HCT116 (cell line): ENCODE data around the gene PCGF2. TPM values are rescaled to one million over a fixed set of nuclear protein-coding genes. Genes with fewer than 3 reads are reported as not detected.

Source experiments
- ATAC-seq: fragments of 200-7000 bp; cut with Tn5 transposase; 2 replicates; pipeline ENCODE4 v1.9.1; 2020; ENCODE audit warnings: mild to moderate bottlenecking, moderate library complexity
- BruUV-seq: library from RNA; stranded (reverse); fragments of 400-500 nt; replicated peaks from 2 replicates; lab custom pipeline; 2021; lab: Mats Ljungman, UMichigan
- CTCF ChIA-PET: fragments of 300-600 bp; sonication (Branson Sonifier 250); formaldehyde crosslinking; loops from one replicate; lab custom pipeline; 2021; ENCODE audit warnings: antibody characterized with exemption; lab: Charles Lee
- POLR2A ChIA-PET: fragments of 300-600, 350-600 bp; sonication (Branson Sonifier 250); formaldehyde crosslinking; loops from one replicate; lab custom pipeline; 2021; ENCODE audit warnings: antibody characterized with exemption; lab: Charles Lee
- RAD21 ChIA-PET, 2 experiments: fragments of 300-600 bp; sonication (Branson Sonifier 250); formaldehyde crosslinking; loops; one replicate each; lab custom pipeline; 2023; ENCODE audit warnings: low total read pairs in 2 of 2; ENCODE audit not compliant: uncharacterized antibody in 2 of 2, unreplicated experiment in 2 of 2, low non-redundant PET in 1 of 2; lab: Charles Lee
- DNase-seq: peaks from one replicate; pipeline ENCODE4 v3.0.0-alpha.2; 2010; ENCODE audit warnings: low read depth, low spot score
- H2AFZ ChIP-seq: fragments of 200-600 bp; shearing (Covaris generic), sonication (generic); 2 replicates; pipeline ENCODE4 v1.6.1; 2017; ENCODE audit warnings: low read depth, mixed run types, mixed read lengths, antibody characterized with exemption, low read length; ENCODE audit not compliant: poor library complexity, severe bottlenecking
- H3K27ac ChIP-seq: 2 replicates; pipeline ENCODE4 v1.5.1; 2012; ENCODE audit warnings: low read depth, low read length
- H3K27me3 ChIP-seq: fragments of 200-600 bp; sonication (generic); 2 replicates; pipeline ENCODE4 v1.6.1; 2016; ENCODE audit warnings: mixed run types, low read length, mixed read lengths; ENCODE audit not compliant: insufficient read depth
- H3K36me3 ChIP-seq, 2 experiments: fragments of 200-500 bp in 1 of 2; fragments of 200-600 bp in 1 of 2; sonication (Bioruptor generic) in 1 of 2; sonication (generic) in 1 of 2; 2 replicates each; pipeline versions ENCODE4 v1.5.1 to v1.6.1; 2014 to 2016; ENCODE audit warnings: low read length in 2 of 2, inconsistent platforms in 1 of 2, mixed read lengths in 1 of 2, mixed run types in 1 of 2; ENCODE audit not compliant: insufficient read depth in 2 of 2, control insufficient read depth in 1 of 2
- H3K4me1 ChIP-seq, 2 experiments: fragments of 200-600 bp in 1 of 2; sonication (generic) in 1 of 2; 2 replicates each; pipeline versions ENCODE4 v1.5.1 to v1.6.1; 2012 to 2017; ENCODE audit warnings: low read length in 2 of 2, inconsistent platforms in 1 of 2, mild to moderate bottlenecking in 1 of 2, mixed read lengths in 1 of 2, mixed run types in 1 of 2, moderate library complexity in 1 of 2; ENCODE audit not compliant: insufficient read depth in 2 of 2, control insufficient read depth in 1 of 2
- H3K4me2 ChIP-seq: fragments of 200-600 bp; sonication (generic); 2 replicates; pipeline ENCODE4 v1.6.1; 2017; ENCODE audit warnings: mixed run types, low read length, mixed read lengths
- H3K4me3 ChIP-seq, 2 experiments: fragments of 200-600 bp in 1 of 2; sonication (generic) in 1 of 2; replicated peaks in 1 of 2; 2 replicates each; pipeline ENCODE4 v1.5.1; 2011 to 2016; ENCODE audit warnings: low read length in 2 of 2, control low read depth in 1 of 2, low read depth in 1 of 2, mild to moderate bottlenecking in 1 of 2, mixed read lengths in 1 of 2, mixed run types in 1 of 2
- H3K79me2 ChIP-seq: fragments of 200-600 bp; sonication (generic); 2 replicates; pipeline ENCODE4 v1.6.1; 2017; ENCODE audit warnings: mild to moderate bottlenecking, mixed run types, low read length, moderate library complexity, mixed read lengths; ENCODE audit not compliant: insufficient read depth
- H3K9ac ChIP-seq: fragments of 200-600 bp; sonication (generic); 2 replicates; pipeline ENCODE4 v1.6.1; 2016; ENCODE audit warnings: low read length, mixed read lengths
- H3K9me2 ChIP-seq: fragments of 200-600 bp; sonication (generic), shearing (Covaris generic); 2 replicates; pipeline ENCODE4 v1.6.1; 2017; ENCODE audit warnings: mixed run types, mild to moderate bottlenecking, moderate library complexity; ENCODE audit not compliant: insufficient read depth
- H3K9me3 ChIP-seq, 2 experiments: fragments of 200-500 bp in 1 of 2; fragments of 200-600 bp in 1 of 2; sonication (Bioruptor generic) in 1 of 2; sonication (generic) in 1 of 2; 2 replicates each; pipeline ENCODE4 v1.6.1; 2014 to 2017; ENCODE audit warnings: low read length in 2 of 2, mixed read lengths in 2 of 2, inconsistent platforms in 1 of 2, low read depth in 1 of 2, mild to moderate bottlenecking in 1 of 2, mixed run types in 1 of 2, moderate library complexity in 1 of 2; ENCODE audit not compliant: control insufficient read depth in 1 of 2, insufficient read depth in 1 of 2
- H4K20me1 ChIP-seq: fragments of 200-600 bp; sonication (generic), shearing (Covaris generic); 2 replicates; pipeline ENCODE4 v1.6.1; 2017; ENCODE audit warnings: mixed run types, mild to moderate bottlenecking, moderate library complexity; ENCODE audit not compliant: insufficient read depth
- EGR1 ChIP-seq: IDR thresholded peaks from 2 replicates; pipeline ENCODE4 v1.6.1; 2012; ENCODE audit warnings: low read depth
- ELF1 ChIP-seq: IDR thresholded peaks from 2 replicates; pipeline ENCODE4 v1.6.1; 2012; ENCODE audit warnings: low read depth, borderline replicate concordance
- EZH2phosphoT487 ChIP-seq: fragments of 200-600 bp; IDR thresholded peaks from 2 replicates; pipeline ENCODE4 v1.6.1; 2018; ENCODE audit warnings: antibody characterized with exemption, borderline replicate concordance
- FOSL1 ChIP-seq: IDR thresholded peaks from 2 replicates; pipeline ENCODE4 v1.6.1; 2012; ENCODE audit warnings: low read depth
- JUND ChIP-seq: IDR thresholded peaks from 2 replicates; pipeline ENCODE4 v1.6.1; 2012
- POLR2A ChIP-seq: IDR thresholded peaks from 2 replicates; pipeline ENCODE4 v1.7.0; 2011; ENCODE audit warnings: borderline replicate concordance; ENCODE audit not compliant: insufficient read depth, insufficient read length; ENCODE audit errors: extremely low read depth
- RAD21 ChIP-seq: IDR thresholded peaks from 2 replicates; pipeline ENCODE4 v1.6.1; 2012; ENCODE audit warnings: low read depth, mild to moderate bottlenecking
- SP1 ChIP-seq: IDR thresholded peaks from 2 replicates; pipeline ENCODE4 v1.6.1; 2012; ENCODE audit warnings: low read depth
- SRF ChIP-seq: IDR thresholded peaks from 2 replicates; pipeline ENCODE4 v1.6.1; 2012; ENCODE audit warnings: low read depth
- TCF7L2 ChIP-seq: IDR thresholded peaks from 2 replicates; pipeline ENCODE4 v1.7.0; 2011; ENCODE audit warnings: borderline replicate concordance, inconsistent platforms; ENCODE audit not compliant: insufficient read depth, insufficient read length; ENCODE audit errors: extremely low read depth
- YY1 ChIP-seq: IDR thresholded peaks from 2 replicates; pipeline ENCODE4 v1.6.1; 2011; ENCODE audit warnings: low read length, low read depth, moderate library complexity, mild to moderate bottlenecking; ENCODE audit not compliant: insufficient replicate concordance; ENCODE audit errors: extremely low read depth
- ZNF274 ChIP-seq: fragments of 200-500 bp; sonication (Bioruptor generic); IDR thresholded peaks from 2 replicates; pipeline ENCODE4 v1.6.1; 2014; ENCODE audit warnings: mild to moderate bottlenecking, low read depth, low read length, inconsistent platforms
- intact Hi-C: fragments of 100-400 bp; cut with micrococcal nuclease; formaldehyde crosslinking; loops from 2 replicates; pipeline ENCODE4 v1.10.0; 2022
- total RNA-seq: library from RNA; stranded (reverse); gene quantifications from one replicate; pipeline ENCODE4 v1.2.1, GENCODE V29; 2021; ENCODE audit not compliant: unreplicated experiment
- TF ChIP-seq, protein P1 (sequence below), 3 experiments: fragments of 200-600 bp in 1 of 3; sonication (generic) in 1 of 3; IDR thresholded peaks in 2 of 3; conservative IDR thresholded peaks in 1 of 3; 2 replicates each; pipeline ENCODE4 v1.5.1; 2012 to 2017; ENCODE audit warnings: low read depth in 2 of 3, low read length in 2 of 3, antibody characterized with exemption in 1 of 3, borderline replicate concordance in 1 of 3, control low read depth in 1 of 3, mild to moderate bottlenecking in 1 of 3, mixed read lengths in 1 of 3, mixed run types in 1 of 3, moderate library complexity in 1 of 3; ENCODE audit not compliant: insufficient read depth in 1 of 3
- TF ChIP-seq, protein P2 (sequence below): IDR thresholded peaks from 2 replicates; pipeline ENCODE4 v1.6.1; 2012; ENCODE audit warnings: low read depth

PCGF2 gene
- total RNA-seq, 1 experiment from 2014 or later, result 64.6 TPM

GRCh38 chr17:38698760-38699159 is 49.4 kb downstream of the PCGF2 start:
- intact Hi-C loops, result no loop called here
- Histone ChIP-seq H2AFZ (no peak overlapping the region), H3K9me3 (no peaks in the 10 kb centered on the region), H3K9ac (no peak overlapping the region), H3K9me2 (no peaks in the 10 kb centered on the region), H4K20me1 (no peaks in the 10 kb centered on the region), H3K27ac (no peak overlapping the region), H3K27me3 (no peaks in the 10 kb centered on the region), H3K4me2 (no peak overlapping the region), H3K4me1 (peaks cover 28 to 52% of the 10 kb centered on the region in 2 experiments), H3K36me3 (no peaks in the 10 kb centered on the region), H3K79me2 (peaks cover 6% of the 10 kb centered on the region; the same call in 1 of the 2 replicates), H3K4me3 (no peak overlapping the region)
- BruUV-seq, result no TSS peak
- CTCF ChIA-PET, result interaction anchor here (0.6 kb wide), 1 partner anchor 36 kb away, joined by 4 read pairs; no protein-coding TSS in a partner anchor
- RAD21 ChIA-PET, result no interaction called here
- TF ChIP-seq SRF, result no peak
- DNase-seq (no peak), ATAC-seq (no peak)
- POLR2A ChIA-PET, result interaction anchor here (1.1 kb wide), 1 partner anchor 10 kb away, joined by 3 read pairs; no protein-coding TSS in a partner anchor

DNA sequence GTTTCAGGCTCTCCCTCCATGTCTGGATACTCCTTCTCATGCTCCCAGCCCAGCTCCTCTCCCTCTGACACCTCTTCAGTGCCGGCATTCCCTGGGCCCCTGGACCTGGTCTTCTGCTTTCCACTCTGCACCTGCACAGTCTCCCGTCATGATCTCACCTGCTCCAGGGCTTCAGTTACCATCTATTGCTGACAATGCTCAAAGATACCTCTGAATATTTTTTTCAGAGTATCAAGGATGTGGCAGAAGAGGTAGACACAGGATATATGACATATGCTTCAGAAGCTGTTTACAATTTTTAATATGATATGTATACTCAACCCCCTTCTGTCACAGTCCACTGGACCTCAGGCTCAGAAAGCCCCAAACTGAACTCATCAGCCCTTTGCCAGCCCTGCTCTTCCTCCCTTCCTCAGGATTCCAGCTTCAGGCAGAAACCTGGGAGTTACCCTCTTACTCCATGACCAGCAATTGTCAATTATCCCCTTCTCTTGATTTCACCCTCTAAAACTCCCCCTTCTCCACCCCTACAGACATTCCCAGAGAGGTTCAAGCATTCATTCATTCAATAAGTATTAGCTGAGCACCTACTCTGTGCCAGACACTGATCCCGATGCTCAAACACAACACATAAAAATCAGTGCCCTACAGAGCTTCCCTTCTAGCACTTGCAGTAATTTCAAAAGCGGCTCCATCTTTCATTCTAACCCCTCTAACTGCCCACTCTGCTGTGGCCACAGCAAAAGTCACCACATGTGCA is 50.9 kb downstream of the PCGF2 start:
- Histone ChIP-seq H3K4me3 (no peak overlapping the region), H4K20me1 (no peaks in the 10 kb centered on the region), H3K27me3 (no peaks in the 10 kb centered on the region), H3K4me1 (peaks cover 27 to 39% of the 10 kb centered on the region in 2 experiments), H3K4me2 (no peak overlapping the region), H3K36me3 (no peaks in the 10 kb centered on the region), H3K9me3 (no peaks in the 10 kb centered on the region), H3K9ac (no peak overlapping the region), H2AFZ (no peak overlapping the region), H3K9me2 (no peaks in the 10 kb centered on the region), H3K27ac (no peak overlapping the region), H3K79me2 (no peaks in the 10 kb centered on the region)
- RAD21 ChIA-PET, result no interaction called here
- ATAC-seq (no peak), DNase-seq (no peak)
- intact Hi-C loops, result no loop called here
- no TSS peak for BruUV-seq
- POLR2A ChIA-PET, result no interaction called here
- CTCF ChIA-PET, result interaction anchor here (1.1 kb wide), 1 partner anchor 22 kb away, joined by 4 read pairs; no protein-coding TSS in a partner anchor
- TF ChIP-seq EGR1 (no peak), JUND (no peak), FOSL1 (no peak), RAD21 (no peak), YY1 (no peak), POLR2A (no peak), EZH2phosphoT487 (no peak), TCF7L2 (no peak), ZNF274 (no peak), SRF (no peak), SP1 (no peak), ELF1 (no peak)
- TF ChIP-seq, protein P1, sequence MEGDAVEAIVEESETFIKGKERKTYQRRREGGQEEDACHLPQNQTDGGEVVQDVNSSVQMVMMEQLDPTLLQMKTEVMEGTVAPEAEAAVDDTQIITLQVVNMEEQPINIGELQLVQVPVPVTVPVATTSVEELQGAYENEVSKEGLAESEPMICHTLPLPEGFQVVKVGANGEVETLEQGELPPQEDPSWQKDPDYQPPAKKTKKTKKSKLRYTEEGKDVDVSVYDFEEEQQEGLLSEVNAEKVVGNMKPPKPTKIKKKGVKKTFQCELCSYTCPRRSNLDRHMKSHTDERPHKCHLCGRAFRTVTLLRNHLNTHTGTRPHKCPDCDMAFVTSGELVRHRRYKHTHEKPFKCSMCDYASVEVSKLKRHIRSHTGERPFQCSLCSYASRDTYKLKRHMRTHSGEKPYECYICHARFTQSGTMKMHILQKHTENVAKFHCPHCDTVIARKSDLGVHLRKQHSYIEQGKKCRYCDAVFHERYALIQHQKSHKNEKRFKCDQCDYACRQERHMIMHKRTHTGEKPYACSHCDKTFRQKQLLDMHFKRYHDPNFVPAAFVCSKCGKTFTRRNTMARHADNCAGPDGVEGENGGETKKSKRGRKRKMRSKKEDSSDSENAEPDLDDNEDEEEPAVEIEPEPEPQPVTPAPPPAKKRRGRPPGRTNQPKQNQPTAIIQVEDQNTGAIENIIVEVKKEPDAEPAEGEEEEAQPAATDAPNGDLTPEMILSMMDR (IDR thresholded peaks at IDR 0.05 in 2 of 3, conservative IDR thresholded peaks at IDR 0.05 in 1 of 3; ENCODE audit: borderline replicate concordance in 1 of 3, insufficient read depth in 1 of 3, low read depth in 2 of 3, low read length in 2 of 3), result no peak
- TF ChIP-seq, protein P2, sequence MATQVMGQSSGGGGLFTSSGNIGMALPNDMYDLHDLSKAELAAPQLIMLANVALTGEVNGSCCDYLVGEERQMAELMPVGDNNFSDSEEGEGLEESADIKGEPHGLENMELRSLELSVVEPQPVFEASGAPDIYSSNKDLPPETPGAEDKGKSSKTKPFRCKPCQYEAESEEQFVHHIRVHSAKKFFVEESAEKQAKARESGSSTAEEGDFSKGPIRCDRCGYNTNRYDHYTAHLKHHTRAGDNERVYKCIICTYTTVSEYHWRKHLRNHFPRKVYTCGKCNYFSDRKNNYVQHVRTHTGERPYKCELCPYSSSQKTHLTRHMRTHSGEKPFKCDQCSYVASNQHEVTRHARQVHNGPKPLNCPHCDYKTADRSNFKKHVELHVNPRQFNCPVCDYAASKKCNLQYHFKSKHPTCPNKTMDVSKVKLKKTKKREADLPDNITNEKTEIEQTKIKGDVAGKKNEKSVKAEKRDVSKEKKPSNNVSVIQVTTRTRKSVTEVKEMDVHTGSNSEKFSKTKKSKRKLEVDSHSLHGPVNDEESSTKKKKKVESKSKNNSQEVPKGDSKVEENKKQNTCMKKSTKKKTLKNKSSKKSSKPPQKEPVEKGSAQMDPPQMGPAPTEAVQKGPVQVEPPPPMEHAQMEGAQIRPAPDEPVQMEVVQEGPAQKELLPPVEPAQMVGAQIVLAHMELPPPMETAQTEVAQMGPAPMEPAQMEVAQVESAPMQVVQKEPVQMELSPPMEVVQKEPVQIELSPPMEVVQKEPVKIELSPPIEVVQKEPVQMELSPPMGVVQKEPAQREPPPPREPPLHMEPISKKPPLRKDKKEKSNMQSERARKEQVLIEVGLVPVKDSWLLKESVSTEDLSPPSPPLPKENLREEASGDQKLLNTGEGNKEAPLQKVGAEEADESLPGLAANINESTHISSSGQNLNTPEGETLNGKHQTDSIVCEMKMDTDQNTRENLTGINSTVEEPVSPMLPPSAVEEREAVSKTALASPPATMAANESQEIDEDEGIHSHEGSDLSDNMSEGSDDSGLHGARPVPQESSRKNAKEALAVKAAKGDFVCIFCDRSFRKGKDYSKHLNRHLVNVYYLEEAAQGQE, result no peak
